Uterus (tissue), 4 donors: Measurements from ENCODE around the gene TRIOBP. TPM values are rescaled to one million over a fixed set of nuclear protein-coding genes. Genes with fewer than 3 reads are reported as not detected.
A peak's percentile ranks its signal among the peaks of the same experiment; 100 is the strongest.

Experiments used
- DNase-seq, 2 donors: peaks; one replicate each; pipeline ENCODE4 v3.0.0-alpha.2; 2019 to 2020
- H3K27ac ChIP-seq, 2 donors: fragments of 200-600 bp; sonication (generic); 1 replicate in 1 of 2; 2 replicates in 1 of 2; pipeline ENCODE4 v1.5.1; 2016 to 2018
- H3K27me3 ChIP-seq, 2 donors: fragments of 200-600 bp; sonication (generic); one replicate each; pipeline ENCODE4 v1.5.1; 2018 to 2019; ENCODE audit warnings: control low read depth in 1 of 2
- H3K36me3 ChIP-seq, 2 donors: fragments of 200-600 bp; sonication (generic); one replicate each; pipeline ENCODE4 v1.5.1; 2019; ENCODE audit warnings: control low read depth in 1 of 2
- H3K4me1 ChIP-seq, 2 donors: fragments of 200-600 bp; sonication (generic); one replicate each; pipeline ENCODE4 v1.5.1; 2018 to 2019; ENCODE audit warnings: control low read depth in 1 of 2
- H3K4me3 ChIP-seq, 2 donors: fragments of 200-600 bp; sonication (generic); 1 replicate in 1 of 2; 2 replicates in 1 of 2; pipeline ENCODE4 v1.5.1; 2018 to 2019; ENCODE audit warnings: mild to moderate bottlenecking in 1 of 2
- H3K9me3 ChIP-seq, 2 donors: fragments of 200-600 bp; sonication (generic); one replicate each; pipeline ENCODE4 v1.5.1; 2019; ENCODE audit warnings: control low read depth in 1 of 2
- POLR2A ChIP-seq, 2 donors: fragments of 450-650 bp; IDR thresholded peaks; one replicate each; pipeline ENCODE4 v1.6.1; 2016; ENCODE audit warnings: antibody characterized with exemption in 2 of 2, mild to moderate bottlenecking in 1 of 2, moderate library complexity in 1 of 2
- intact Hi-C: fragments of 100-400 bp; cut with DNase I; formaldehyde crosslinking; loops from one replicate; pipeline ENCODE4 v1.15.1; 2023; ENCODE audit warnings: low total_unique reads
- total RNA-seq, 4 donors: library from RNA; depleted of rRNA in 3 of 4; stranded (reverse); fragments of >200 nt in 3 of 4; gene quantifications; one replicate each; pipeline versions ENCODE4 v1.1.0 to v1.2.4, GENCODE V29; 2014 to 2023
- TF ChIP-seq, protein P1 (sequence below), 4 experiments: fragments of 200-600 bp in 2 of 4; fragments of 450-650 bp in 2 of 4; sonication (generic) in 2 of 4; IDR thresholded peaks; one replicate each; pipeline ENCODE4 v1.5.1; 2016 to 2019; ENCODE audit warnings: antibody characterized with exemption in 4 of 4, mild to moderate bottlenecking in 2 of 4, moderate library complexity in 1 of 4
- donor health status: DM: yes; HTN: yes; CAD: no.

Gene TRIOBP
- total RNA-seq, 4 donors from 2014 or later, result 56.2 to 177 (median 127) TPM

GRCh38 chr22:37732699-37733607, 36.1 kb downstream of the TRIOBP start:
- Histone ChIP-seq H3K4me1 (peaks cover 0 to under 1% of the 10 kb centered on the region in 2 donors), H3K36me3 (no peaks in the 10 kb centered on the region), H3K27me3 (no peaks in the 10 kb centered on the region), H3K9me3 (no peaks in the 10 kb centered on the region), H3K27ac (no peak overlapping the region), H3K4me3 (no peak overlapping the region)
- TF ChIP-seq POLR2A (IDR thresholded peaks at IDR 0.05), result no peak
- TF ChIP-seq, protein P1, sequence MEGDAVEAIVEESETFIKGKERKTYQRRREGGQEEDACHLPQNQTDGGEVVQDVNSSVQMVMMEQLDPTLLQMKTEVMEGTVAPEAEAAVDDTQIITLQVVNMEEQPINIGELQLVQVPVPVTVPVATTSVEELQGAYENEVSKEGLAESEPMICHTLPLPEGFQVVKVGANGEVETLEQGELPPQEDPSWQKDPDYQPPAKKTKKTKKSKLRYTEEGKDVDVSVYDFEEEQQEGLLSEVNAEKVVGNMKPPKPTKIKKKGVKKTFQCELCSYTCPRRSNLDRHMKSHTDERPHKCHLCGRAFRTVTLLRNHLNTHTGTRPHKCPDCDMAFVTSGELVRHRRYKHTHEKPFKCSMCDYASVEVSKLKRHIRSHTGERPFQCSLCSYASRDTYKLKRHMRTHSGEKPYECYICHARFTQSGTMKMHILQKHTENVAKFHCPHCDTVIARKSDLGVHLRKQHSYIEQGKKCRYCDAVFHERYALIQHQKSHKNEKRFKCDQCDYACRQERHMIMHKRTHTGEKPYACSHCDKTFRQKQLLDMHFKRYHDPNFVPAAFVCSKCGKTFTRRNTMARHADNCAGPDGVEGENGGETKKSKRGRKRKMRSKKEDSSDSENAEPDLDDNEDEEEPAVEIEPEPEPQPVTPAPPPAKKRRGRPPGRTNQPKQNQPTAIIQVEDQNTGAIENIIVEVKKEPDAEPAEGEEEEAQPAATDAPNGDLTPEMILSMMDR (IDR thresholded peaks at IDR 0.05), result no peak
- no peak for DNase-seq
- intact Hi-C loops, result no loop called here

- DNase-seq, result no peak
- H3K4me1 ChIP-seq, result no peaks in the 10 kb centered on the region
- H3K27me3 ChIP-seq, result no peaks in the 10 kb centered on the region
- no peak overlapping the region for H3K27ac ChIP-seq
- H3K9me3 ChIP-seq, result no peaks in the 10 kb centered on the region
- intact Hi-C loops, result no loop called here
- no peaks in the 10 kb centered on the region for H3K36me3 ChIP-seq
- TF ChIP-seq, protein P1 (IDR thresholded peaks at IDR 0.05), result no peak
- TF ChIP-seq POLR2A (IDR thresholded peaks at IDR 0.05), result no peak
- H3K4me3 ChIP-seq, result no peak overlapping the region
Measured at GRCh38 chr22:37733625-37734401, 37.0 kb downstream of the TRIOBP start.

DNA sequence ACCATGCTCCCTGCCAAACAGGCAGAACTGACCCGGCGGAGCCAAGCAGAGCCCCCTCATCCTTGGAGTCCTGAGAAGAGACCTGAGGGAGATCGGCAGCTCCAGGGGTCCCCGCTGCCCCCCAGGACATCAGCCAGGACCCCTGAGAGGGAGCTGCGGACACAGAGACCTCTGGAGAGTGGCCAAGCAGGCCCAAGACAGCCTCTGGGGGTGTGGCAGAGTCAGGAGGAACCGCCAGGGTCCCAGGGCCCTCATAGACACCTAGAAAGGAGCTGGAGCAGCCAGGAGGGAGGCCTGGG, 37.5 kb downstream of the TRIOBP start:
- no peaks in the 10 kb centered on the region for H3K27me3 ChIP-seq
- H3K27ac ChIP-seq, result no peak overlapping the region
- intact Hi-C loops, result no loop called here
- H3K36me3 ChIP-seq, result no peaks in the 10 kb centered on the region
- H3K9me3 ChIP-seq, result no peaks in the 10 kb centered on the region
- DNase-seq, result no peak
- peaks cover 0 to under 1% of the 10 kb centered on the region in 2 donors for H3K4me1 ChIP-seq
- no peak overlapping the region for H3K4me3 ChIP-seq
- TF ChIP-seq POLR2A (IDR thresholded peaks at IDR 0.05), result no peak
- TF ChIP-seq, protein P1 (IDR thresholded peaks at IDR 0.05), result no peak

DNA sequence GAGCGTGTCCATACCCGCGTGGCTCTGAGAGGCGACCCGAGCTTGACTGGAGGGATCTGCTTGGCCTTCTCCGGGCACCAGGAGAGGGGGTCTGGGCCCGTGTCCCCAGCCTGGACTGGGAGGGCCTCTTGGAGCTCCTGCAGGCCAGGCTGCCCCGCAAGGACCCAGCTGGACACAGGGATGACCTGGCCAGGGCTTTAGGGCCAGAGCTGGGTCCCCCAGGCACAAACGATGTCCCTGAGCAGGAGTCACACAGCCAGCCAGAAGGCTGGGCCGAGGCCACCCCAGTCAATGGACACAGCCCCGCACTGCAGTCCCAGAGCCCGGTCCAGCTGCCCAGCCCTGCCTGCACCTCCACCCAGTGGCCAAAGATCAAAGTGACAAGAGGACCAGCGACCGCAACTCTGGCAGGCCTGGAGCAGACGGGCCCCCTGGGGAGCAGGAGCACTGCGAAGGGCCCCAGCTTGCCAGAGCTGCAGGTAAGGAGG, 38.2 kb downstream of the TRIOBP start:
- Histone ChIP-seq H3K9me3 (no peaks in the 10 kb centered on the region), H3K36me3 (no peaks in the 10 kb centered on the region), H3K4me3 (no peak overlapping the region), H3K4me1 (peaks cover under 1 to 7% of the 10 kb centered on the region in 2 donors), H3K27ac (no peak overlapping the region), H3K27me3 (no peaks in the 10 kb centered on the region)
- DNase-seq, result no peak
- no peak for TF ChIP-seq POLR2A (IDR thresholded peaks at IDR 0.05)
- TF ChIP-seq, protein P1 (IDR thresholded peaks at IDR 0.05), result peak in 1 of 4 experiments; percentile 37
- intact Hi-C loops, result no loop called here

DNA sequence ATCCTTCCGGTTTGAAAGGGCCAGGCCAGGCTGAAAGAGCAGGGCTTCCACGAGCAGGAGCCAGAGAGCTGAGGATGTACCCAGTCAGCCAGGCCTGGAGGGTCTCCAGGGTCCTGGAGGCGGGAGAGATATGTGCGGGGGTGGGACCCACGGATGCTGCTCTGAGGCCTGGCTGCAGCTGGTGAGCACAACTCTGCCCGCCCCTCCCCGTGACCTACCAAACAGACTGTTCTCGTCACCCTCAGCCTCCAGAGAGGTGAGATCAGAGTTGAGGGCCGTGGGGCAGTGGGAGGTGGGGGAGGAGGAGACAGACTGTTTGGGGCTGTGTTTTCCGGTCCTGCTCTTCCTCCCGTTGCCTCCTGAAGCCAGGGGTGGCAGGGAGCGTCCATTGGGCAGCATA, 42.2 kb downstream of the TRIOBP start:
- H3K27ac ChIP-seq, result peak overlapping the region; percentile 72 to 93
- peaks cover 21 to 28% of the 10 kb centered on the region in 2 donors for H3K4me1 ChIP-seq
- intact Hi-C loops, result no loop called here

More for the DNA sequence above, 42.2 kb downstream of the TRIOBP start:
- no peaks in the 10 kb centered on the region for H3K27me3 ChIP-seq
- no peaks in the 10 kb centered on the region for H3K9me3 ChIP-seq
- DNase-seq, result peak; percentile 94 to 96
- H3K36me3 ChIP-seq, result no peaks in the 10 kb centered on the region
- H3K4me3 ChIP-seq, result no peak overlapping the region
- TF ChIP-seq, protein P1 (IDR thresholded peaks at IDR 0.05), result peak; percentile 23 to 54 (median 42)
- TF ChIP-seq POLR2A (IDR thresholded peaks at IDR 0.05), result peak in 1 of 2 donors; percentile 30
